Endodermal cell (in vitro differentiated cells): ENCODE data around the gene NUP85. TPM values are rescaled to one million over a fixed set of nuclear protein-coding genes. Genes with fewer than 3 reads are reported as not detected.
"Not testable (repeated sequence)": the region's sequence is repeated elsewhere in the genome, so short reads cannot be mapped to it uniquely, and the experiment has no call there.

Experiments used
- DNase-seq: peaks from one replicate; pipeline ENCODE4 v3.0.0-alpha.2; 2017
- H3K27ac ChIP-seq: 2 replicates; pipeline ENCODE4 v1.5.1; 2013; ENCODE audit warnings: mild to moderate bottlenecking, low read depth, low read length, moderate library complexity
- H3K27me3 ChIP-seq: 2 replicates; pipeline ENCODE4 v1.6.1; 2013; ENCODE audit warnings: mild to moderate bottlenecking, low read length, moderate library complexity; ENCODE audit not compliant: insufficient read depth, control insufficient read depth, poor library complexity, severe bottlenecking
- H3K36me3 ChIP-seq: 2 replicates; pipeline ENCODE4 v1.7.0; 2013; ENCODE audit warnings: mild to moderate bottlenecking, low read length, moderate library complexity; ENCODE audit not compliant: control insufficient read depth, insufficient read depth
- H3K4me1 ChIP-seq: one replicate; pipeline ENCODE4 v1.7.0; 2013; ENCODE audit warnings: low read length; ENCODE audit not compliant: control insufficient read depth, insufficient read depth
- H3K4me3 ChIP-seq: 2 replicates; pipeline ENCODE4 v1.5.1; 2013; ENCODE audit warnings: mild to moderate bottlenecking, low read length, moderate library complexity
- H3K9ac ChIP-seq: 2 replicates; pipeline ENCODE4 v1.6.1; 2013; ENCODE audit warnings: mild to moderate bottlenecking, low read length, moderate library complexity; ENCODE audit not compliant: poor library complexity, severe bottlenecking; ENCODE audit errors: extremely low read depth
- H3K9me3 ChIP-seq: 2 replicates; pipeline ENCODE4 v1.6.1; 2013; ENCODE audit warnings: mild to moderate bottlenecking, low read length, moderate library complexity; ENCODE audit not compliant: control insufficient read depth
- H3K27ac Mint-ChIP-seq: 2 replicates; pipeline ENCODE4 v1.8.0; 2020; ENCODE audit warnings: mixed read lengths
- H3K27me3 Mint-ChIP-seq: 2 replicates; pipeline ENCODE4 v1.8.0; 2021; ENCODE audit warnings: mild to moderate bottlenecking, mixed read lengths; ENCODE audit not compliant: insufficient read depth
- H3K36me3 Mint-ChIP-seq: 2 replicates; pipeline ENCODE4 v1.8.0; 2020; ENCODE audit warnings: low read depth, mixed read lengths
- H3K4me1 Mint-ChIP-seq: 2 replicates; pipeline ENCODE4 v1.8.0; 2020; ENCODE audit warnings: mixed read lengths
- H3K4me3 Mint-ChIP-seq: 2 replicates; pipeline ENCODE4 v1.8.0; 2020; ENCODE audit warnings: mild to moderate bottlenecking, moderate library complexity, mixed read lengths
- H3K9me3 Mint-ChIP-seq: 2 replicates; pipeline ENCODE4 v1.8.0; 2020; ENCODE audit warnings: mild to moderate bottlenecking, mixed read lengths
- WGBS, 2 experiments: methylation state at CpG; one replicate each; pipeline versions ENCODE4 v1.1.5 to v1.1.7; 2013; ENCODE audit warnings: missing lambda C conversion rate in 2 of 2, mixed read lengths in 1 of 2; ENCODE audit not compliant: insufficient coverage in 1 of 2, insufficient read length in 1 of 2; 5-methylcytosine and 5-hydroxymethylcytosine counted together
- total RNA-seq, 2 donors: library from RNA; stranded (reverse); fragmentation: NEBNext Ultra II Directional in 1 of 2; extraction: Animal tissue kit (Norgen Biotek cat#: 25700) in 1 of 2; gene quantifications; 2 replicates in 1 of 2; 3 replicates in 1 of 2; pipeline ENCODE4 v1.2.1, GENCODE V29; 2021
- TF ChIP-seq, protein P1 (sequence below): fragments of 200-600 bp; sonication (generic); conservative IDR thresholded peaks from 2 replicates; pipeline ENCODE4 v1.5.0; 2021; ENCODE audit warnings: antibody characterized with exemption, mild to moderate bottlenecking

The NUP85 gene
- total RNA-seq, 2 donors from 2014 or later: 105 to 117 TPM

DNA sequence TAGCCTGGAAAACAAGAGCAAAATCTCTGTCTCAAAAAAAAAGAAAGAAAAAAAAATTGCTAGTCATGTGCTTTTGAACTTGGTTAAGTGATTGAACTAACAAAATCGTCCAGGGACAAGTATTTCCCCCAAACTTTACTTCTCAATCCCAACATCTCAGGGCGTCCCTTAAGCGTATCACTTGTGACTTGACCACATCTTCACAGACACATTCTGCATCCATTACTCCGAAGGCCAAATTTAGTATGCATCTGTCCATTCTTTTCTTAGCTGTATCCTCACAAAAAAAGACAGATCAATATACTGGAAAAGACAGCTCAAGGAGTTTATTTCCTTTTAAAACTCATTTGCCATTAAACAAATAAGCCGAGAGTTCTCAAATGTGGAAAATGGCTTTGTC is 45.3 kb upstream of the NUP85 start:
- Mint-ChIP-seq H3K27ac (no peak overlapping the region), H3K9me3 (no peaks in the 10 kb centered on the region), H3K36me3 (peaks cover 20% of the 10 kb centered on the region), H3K27me3 (no peaks in the 10 kb centered on the region), H3K4me1 (peaks cover 2% of the 10 kb centered on the region), H3K4me3 (no peak overlapping the region)
- DNase-seq: no peak
- H3K27ac ChIP-seq: no peak overlapping the region
- WGBS, 2 experiments: 92 to 93% methylated on average over 5 of the region's 5 CpGs
- no peaks in the 10 kb centered on the region for H3K27me3 ChIP-seq
- H3K4me1 ChIP-seq: peaks cover under 1% of the 10 kb centered on the region
- H3K36me3 ChIP-seq: peaks cover 25% of the 10 kb centered on the region
- TF ChIP-seq, protein P1, sequence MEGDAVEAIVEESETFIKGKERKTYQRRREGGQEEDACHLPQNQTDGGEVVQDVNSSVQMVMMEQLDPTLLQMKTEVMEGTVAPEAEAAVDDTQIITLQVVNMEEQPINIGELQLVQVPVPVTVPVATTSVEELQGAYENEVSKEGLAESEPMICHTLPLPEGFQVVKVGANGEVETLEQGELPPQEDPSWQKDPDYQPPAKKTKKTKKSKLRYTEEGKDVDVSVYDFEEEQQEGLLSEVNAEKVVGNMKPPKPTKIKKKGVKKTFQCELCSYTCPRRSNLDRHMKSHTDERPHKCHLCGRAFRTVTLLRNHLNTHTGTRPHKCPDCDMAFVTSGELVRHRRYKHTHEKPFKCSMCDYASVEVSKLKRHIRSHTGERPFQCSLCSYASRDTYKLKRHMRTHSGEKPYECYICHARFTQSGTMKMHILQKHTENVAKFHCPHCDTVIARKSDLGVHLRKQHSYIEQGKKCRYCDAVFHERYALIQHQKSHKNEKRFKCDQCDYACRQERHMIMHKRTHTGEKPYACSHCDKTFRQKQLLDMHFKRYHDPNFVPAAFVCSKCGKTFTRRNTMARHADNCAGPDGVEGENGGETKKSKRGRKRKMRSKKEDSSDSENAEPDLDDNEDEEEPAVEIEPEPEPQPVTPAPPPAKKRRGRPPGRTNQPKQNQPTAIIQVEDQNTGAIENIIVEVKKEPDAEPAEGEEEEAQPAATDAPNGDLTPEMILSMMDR: no peak
- no peak overlapping the region for H3K9ac ChIP-seq
- H3K9me3 ChIP-seq: no peaks in the 10 kb centered on the region
- H3K4me3 ChIP-seq: no peak overlapping the region

DNA sequence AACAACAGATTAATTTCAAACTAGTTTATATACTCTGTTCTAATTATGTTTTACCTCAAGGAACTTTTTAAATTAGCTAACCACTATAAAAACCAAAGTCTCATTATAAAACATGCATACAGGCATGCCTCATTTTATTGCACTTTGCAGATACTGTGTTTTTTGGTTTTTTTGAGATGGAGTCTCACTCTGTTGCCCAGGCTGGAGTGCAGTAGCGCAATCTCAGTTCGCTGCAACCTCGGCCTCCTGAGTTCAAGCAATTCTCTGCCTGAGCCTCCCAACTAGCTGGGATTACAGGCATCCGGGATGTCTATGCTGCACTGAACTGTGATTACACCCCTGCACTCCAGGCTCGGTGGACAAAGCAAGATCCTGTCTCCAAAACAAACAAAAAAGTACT is 42.4 kb upstream of the NUP85 start:
- Mint-ChIP-seq H3K9me3 (no peaks in the 10 kb centered on the region), H3K27ac (no peak overlapping the region), H3K4me1 (no peaks in the 10 kb centered on the region), H3K36me3 (peaks cover 36% of the 10 kb centered on the region), H3K27me3 (no peaks in the 10 kb centered on the region), H3K4me3 (no peak overlapping the region)
- Histone ChIP-seq H3K9ac (no peak overlapping the region), H3K4me1 (no peaks in the 10 kb centered on the region), H3K4me3 (no peak overlapping the region), H3K27ac (no peak overlapping the region), H3K36me3 (peaks cover 36% of the 10 kb centered on the region), H3K9me3 (no peaks in the 10 kb centered on the region), H3K27me3 (no peaks in the 10 kb centered on the region)
- 91 to 96% methylated on average over 5 of the region's 5 CpGs for WGBS, 2 experiments
- TF ChIP-seq, protein P1: no peak
- no peak for DNase-seq

DNA sequence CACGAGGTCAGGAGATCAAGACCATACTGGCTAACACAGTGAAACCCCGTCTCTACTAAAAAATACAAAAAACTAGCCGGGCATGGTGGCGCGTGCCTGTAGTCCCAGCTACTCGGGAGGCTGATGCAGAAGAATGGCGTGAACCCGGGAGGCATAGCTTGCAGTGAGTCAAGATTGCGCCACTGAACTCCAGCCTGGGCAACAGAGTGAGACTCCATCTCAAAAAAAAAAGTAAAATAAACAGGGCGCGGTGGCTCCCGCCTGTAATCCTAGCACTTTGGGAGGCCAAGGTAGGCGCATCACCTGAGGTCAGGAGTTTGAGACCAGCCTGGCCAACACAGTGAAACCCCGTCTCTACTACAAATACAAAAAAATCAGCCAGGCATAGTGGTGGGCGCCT is 40.9 kb upstream of the NUP85 start:
- H3K27me3 Mint-ChIP-seq, H3K27me3 ChIP-seq, H3K27ac ChIP-seq, H3K9ac ChIP-seq, H3K9me3 Mint-ChIP-seq, H3K27ac Mint-ChIP-seq, H3K4me1 ChIP-seq, H3K4me3 ChIP-seq, H3K4me1 Mint-ChIP-seq, DNase-seq, H3K9me3 ChIP-seq, H3K4me3 Mint-ChIP-seq: not testable (repeated sequence)
- H3K36me3 ChIP-seq: peaks cover 48% of the 10 kb centered on the region
- 93 to 95% methylated on average over 11 to 15 of the region's 15 CpGs for WGBS, 2 experiments
- peaks cover 41% of the 10 kb centered on the region for H3K36me3 Mint-ChIP-seq

DNA sequence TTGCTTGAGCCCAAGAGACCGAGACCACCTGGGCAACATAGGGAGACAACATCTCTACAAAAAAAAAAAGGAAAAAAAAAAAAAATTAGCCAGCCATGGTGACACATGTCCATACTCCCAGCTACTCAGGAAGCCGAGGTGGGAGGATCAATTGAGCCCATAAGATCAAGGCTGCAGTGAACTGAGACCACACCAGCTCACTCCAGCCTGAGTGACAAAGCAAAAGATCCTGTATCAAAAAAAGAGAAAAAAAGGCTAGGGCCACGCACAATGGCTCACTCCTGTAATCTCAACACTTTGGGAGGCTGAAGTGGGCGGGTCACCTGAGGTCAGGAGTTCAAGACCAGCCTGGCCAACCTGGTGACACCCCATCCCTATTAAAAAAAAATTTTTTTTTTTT is 36.5 kb upstream of the NUP85 start:
- H3K4me1 ChIP-seq: peaks cover 3% of the 10 kb centered on the region
- no peak overlapping the region for H3K9ac ChIP-seq
- H3K4me1 Mint-ChIP-seq: peaks cover 2% of the 10 kb centered on the region
- DNase-seq: no peak
- no peaks in the 10 kb centered on the region for H3K27me3 Mint-ChIP-seq
- peaks cover 56% of the 10 kb centered on the region for H3K36me3 Mint-ChIP-seq
- no peaks in the 10 kb centered on the region for H3K9me3 Mint-ChIP-seq
- H3K27ac Mint-ChIP-seq: no peak overlapping the region
- no peak overlapping the region for H3K4me3 Mint-ChIP-seq
- H3K36me3 ChIP-seq: peaks cover 78% of the 10 kb centered on the region
- H3K4me3 ChIP-seq: no peak overlapping the region
- H3K27me3 ChIP-seq: no peaks in the 10 kb centered on the region
- TF ChIP-seq, protein P1: no peak
- H3K27ac ChIP-seq: no peak overlapping the region
- H3K9me3 ChIP-seq: no peaks in the 10 kb centered on the region
- 95% methylated on average over 3 of the region's 4 CpGs for WGBS, 2 experiments
